Effector memory CD8-positive, alpha-beta T cell (primary cell): ENCODE data around the gene GAN.
"Not testable (repeated sequence)": the region's sequence is repeated elsewhere in the genome, so short reads cannot be mapped to it uniquely, and the experiment has no call there.

Experiments used
- ATAC-seq: fragments of 150-1000 bp; cut with Tn5 transposase; replicated peaks from 2 replicates; pipeline ENCODE4 v1.10.0; 2021; ENCODE audit warnings: mild to moderate bottlenecking, moderate library complexity
- DNase-seq, 3 experiments: peaks; one replicate each; pipeline ENCODE4 v3.0.0; 2021
- H3K27ac Mint-ChIP-seq, 2 donors: one replicate each; pipeline ENCODE4 v1.8.0; 2022; ENCODE audit warnings: mild to moderate bottlenecking in 2 of 2, mixed read lengths in 2 of 2, moderate library complexity in 2 of 2
- H3K27me3 Mint-ChIP-seq, 2 donors: one replicate each; pipeline ENCODE4 v1.8.0; 2022; ENCODE audit warnings: mixed read lengths in 2 of 2
- H3K36me3 Mint-ChIP-seq: one replicate; pipeline ENCODE4 v1.8.0; 2022; ENCODE audit warnings: mild to moderate bottlenecking, moderate library complexity, mixed read lengths; ENCODE audit not compliant: insufficient read depth
- H3K4me1 Mint-ChIP-seq, 2 donors: one replicate each; pipeline ENCODE4 v1.8.0; 2022; ENCODE audit warnings: low read depth in 2 of 2, mixed read lengths in 2 of 2
- H3K4me3 Mint-ChIP-seq, 2 donors: one replicate each; pipeline ENCODE4 v1.8.0; 2022; ENCODE audit warnings: mild to moderate bottlenecking in 2 of 2, mixed read lengths in 2 of 2, moderate library complexity in 2 of 2
- H3K9me3 Mint-ChIP-seq, 2 donors: one replicate each; pipeline ENCODE4 v1.8.0; 2022; ENCODE audit warnings: mixed read lengths in 2 of 2

The GAN gene

GRCh38 chr16:81401035-81401950 lies 86.5 kb downstream of the GAN start:
- DNase-seq, result no peak
- no peaks in the 10 kb centered on the region for H3K9me3 Mint-ChIP-seq
- no peak for ATAC-seq
- H3K27me3 Mint-ChIP-seq, result no peaks in the 10 kb centered on the region
- H3K4me1 Mint-ChIP-seq, result peaks cover 0 to 2% of the 10 kb centered on the region in 2 donors
- H3K36me3 Mint-ChIP-seq, result no peaks in the 10 kb centered on the region
- H3K4me3 Mint-ChIP-seq, result no peak overlapping the region
- no peak overlapping the region for H3K27ac Mint-ChIP-seq

GRCh38 chr16:81403208-81403600 lies 88.4 kb downstream of the GAN start:
- Mint-ChIP-seq H3K9me3 (no peaks in the 10 kb centered on the region), H3K36me3 (no peaks in the 10 kb centered on the region), H3K4me1 (peaks cover 0 to 2% of the 10 kb centered on the region in 2 donors), H3K27ac (peak overlapping the region; percentile 32 to 67), H3K4me3 (peak overlapping the region; percentile 33 to 36), H3K27me3 (peaks cover 0 to 2% of the 10 kb centered on the region in 2 donors)
- no peak for DNase-seq
- ATAC-seq, result no peak

GRCh38 chr16:81403601-81404391 lies 89.0 kb downstream of the GAN start:
- Mint-ChIP-seq H3K9me3 (no peaks in the 10 kb centered on the region), H3K4me3 (peak overlapping the region; percentile 25 to 33), H3K27ac (peak overlapping the region; percentile 32 to 67), H3K4me1 (peaks cover 0 to 4% of the 10 kb centered on the region in 2 donors), H3K27me3 (peaks cover 0 to 8% of the 10 kb centered on the region in 2 donors), H3K36me3 (no peaks in the 10 kb centered on the region)
- DNase-seq, result peak; percentile 83 to 84 (median 84)
- peak; percentile 96 for ATAC-seq

DNA sequence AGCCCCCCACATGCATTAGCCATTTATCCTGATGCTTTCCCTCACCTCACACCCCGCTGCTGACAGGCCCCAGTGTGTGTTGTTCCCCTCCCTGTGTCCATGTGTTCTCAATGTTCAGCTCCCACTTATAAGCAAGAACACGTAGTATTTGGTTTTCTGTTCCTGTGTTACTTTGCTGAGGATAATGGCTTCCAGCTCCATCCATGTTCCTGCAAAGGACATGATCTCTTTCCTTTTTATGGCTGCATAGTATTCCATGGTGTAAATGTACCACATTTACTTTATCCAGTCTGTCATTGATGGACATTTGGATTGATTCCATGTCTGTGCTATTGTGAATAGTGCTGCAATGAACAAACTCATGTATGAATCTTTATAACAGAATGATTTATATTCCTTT lies 90.2 kb downstream of the GAN start:
- DNase-seq, H3K4me3 Mint-ChIP-seq, ATAC-seq, H3K4me1 Mint-ChIP-seq, H3K9me3 Mint-ChIP-seq, H3K36me3 Mint-ChIP-seq: not testable (repeated sequence)
- Mint-ChIP-seq H3K27ac (peak overlapping the region; percentile 26 to 74), H3K27me3 (peaks cover 0 to 14% of the 10 kb centered on the region in 2 donors)

- Mint-ChIP-seq H3K27me3 (peaks cover 0 to 14% of the 10 kb centered on the region in 2 donors), H3K27ac (no peak overlapping the region), H3K4me3 (no peak overlapping the region), H3K9me3 (no peaks in the 10 kb centered on the region), H3K36me3 (no peaks in the 10 kb centered on the region), H3K4me1 (peaks cover 0 to 4% of the 10 kb centered on the region in 2 donors)
- ATAC-seq (no peak), DNase-seq (no peak)
Observed at GRCh38 chr16:81405702-81406113, 90.9 kb downstream of the GAN start.

DNA sequence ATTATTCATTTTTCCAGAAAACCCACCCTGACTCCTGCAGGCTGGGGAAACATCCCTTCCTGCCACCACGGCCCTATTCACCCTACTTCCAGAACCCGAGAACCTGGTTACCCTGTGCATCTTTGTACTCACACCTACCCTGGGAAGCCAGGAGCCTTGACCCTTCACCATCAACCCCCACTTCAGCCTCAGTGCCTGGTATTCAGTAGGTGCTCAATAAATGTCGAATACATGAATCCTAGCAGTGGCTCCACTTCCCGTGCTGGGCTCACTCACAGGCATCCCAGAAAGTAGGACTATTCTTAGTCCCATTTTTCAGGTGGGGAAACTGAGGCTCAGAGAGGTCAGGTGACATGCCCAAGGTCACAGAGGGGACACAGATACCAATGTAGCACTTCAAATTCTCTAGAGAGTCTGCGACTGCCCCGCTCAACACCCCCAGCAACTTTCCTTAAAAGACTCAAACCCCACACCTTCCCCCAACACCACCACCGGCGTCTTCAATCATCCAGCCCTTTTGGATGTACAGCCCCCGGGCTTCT lies 93.7 kb downstream of the GAN start:
- no peak overlapping the region for H3K4me3 Mint-ChIP-seq
- H3K9me3 Mint-ChIP-seq, result no peaks in the 10 kb centered on the region
- DNase-seq (no peak), ATAC-seq (no peak)
- H3K36me3 Mint-ChIP-seq, result no peaks in the 10 kb centered on the region
- H3K27ac Mint-ChIP-seq, result no peak overlapping the region
- H3K4me1 Mint-ChIP-seq, result peaks cover 0 to 3% of the 10 kb centered on the region in 2 donors
- peaks cover 0 to 14% of the 10 kb centered on the region in 2 donors for H3K27me3 Mint-ChIP-seq

- H3K9me3 Mint-ChIP-seq, result no peaks in the 10 kb centered on the region
- ATAC-seq (no peak), DNase-seq (no peak)
- no peaks in the 10 kb centered on the region for H3K36me3 Mint-ChIP-seq
- peaks cover 0 to 14% of the 10 kb centered on the region in 2 donors for H3K27me3 Mint-ChIP-seq
- no peak overlapping the region for H3K4me3 Mint-ChIP-seq
- H3K27ac Mint-ChIP-seq, result no peak overlapping the region
- peaks cover 0 to 2% of the 10 kb centered on the region in 2 donors for H3K4me1 Mint-ChIP-seq
Observed at GRCh38 chr16:81409016-81409556, 94.3 kb downstream of the GAN start.

DNA sequence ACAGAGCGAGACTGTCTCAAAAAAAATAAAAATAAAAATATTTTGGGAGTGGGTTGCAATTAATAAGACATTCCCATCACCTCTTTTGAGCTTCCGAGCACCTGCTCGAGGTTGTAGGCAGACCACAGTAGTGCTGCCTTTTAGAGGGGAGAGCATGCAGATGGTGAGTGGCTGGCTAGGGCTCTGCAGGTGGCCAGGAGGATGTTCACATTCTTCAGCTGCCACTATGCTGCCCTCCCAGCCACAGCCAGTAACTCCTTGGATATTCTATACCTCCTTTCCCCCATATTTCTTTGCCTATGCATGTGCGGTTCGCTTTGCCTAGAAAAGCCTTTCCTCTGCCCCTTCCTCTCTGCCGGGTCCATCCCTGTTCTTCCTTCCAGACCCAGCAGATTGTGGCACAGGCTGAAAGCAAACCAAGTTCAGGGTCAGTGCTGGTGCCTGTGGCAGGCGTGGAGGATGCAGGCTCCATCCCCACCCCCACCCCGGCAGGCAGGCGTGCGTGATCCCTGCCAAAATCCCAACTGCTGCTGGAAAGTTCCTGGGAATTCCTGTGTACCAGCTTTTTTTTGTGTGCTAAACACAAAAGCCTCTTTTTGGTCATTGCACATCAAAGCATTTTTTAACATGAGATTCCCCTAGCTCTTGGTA lies 96.0 kb downstream of the GAN start:
- H3K36me3 Mint-ChIP-seq, result no peaks in the 10 kb centered on the region
- ATAC-seq, result no peak
- DNase-seq, result no peak
- no peaks in the 10 kb centered on the region for H3K9me3 Mint-ChIP-seq
- H3K4me1 Mint-ChIP-seq, result peaks cover 0 to 4% of the 10 kb centered on the region in 2 donors
- peaks cover 0 to 14% of the 10 kb centered on the region in 2 donors for H3K27me3 Mint-ChIP-seq
- H3K4me3 Mint-ChIP-seq, result no peak overlapping the region
- H3K27ac Mint-ChIP-seq, result no peak overlapping the region

DNA sequence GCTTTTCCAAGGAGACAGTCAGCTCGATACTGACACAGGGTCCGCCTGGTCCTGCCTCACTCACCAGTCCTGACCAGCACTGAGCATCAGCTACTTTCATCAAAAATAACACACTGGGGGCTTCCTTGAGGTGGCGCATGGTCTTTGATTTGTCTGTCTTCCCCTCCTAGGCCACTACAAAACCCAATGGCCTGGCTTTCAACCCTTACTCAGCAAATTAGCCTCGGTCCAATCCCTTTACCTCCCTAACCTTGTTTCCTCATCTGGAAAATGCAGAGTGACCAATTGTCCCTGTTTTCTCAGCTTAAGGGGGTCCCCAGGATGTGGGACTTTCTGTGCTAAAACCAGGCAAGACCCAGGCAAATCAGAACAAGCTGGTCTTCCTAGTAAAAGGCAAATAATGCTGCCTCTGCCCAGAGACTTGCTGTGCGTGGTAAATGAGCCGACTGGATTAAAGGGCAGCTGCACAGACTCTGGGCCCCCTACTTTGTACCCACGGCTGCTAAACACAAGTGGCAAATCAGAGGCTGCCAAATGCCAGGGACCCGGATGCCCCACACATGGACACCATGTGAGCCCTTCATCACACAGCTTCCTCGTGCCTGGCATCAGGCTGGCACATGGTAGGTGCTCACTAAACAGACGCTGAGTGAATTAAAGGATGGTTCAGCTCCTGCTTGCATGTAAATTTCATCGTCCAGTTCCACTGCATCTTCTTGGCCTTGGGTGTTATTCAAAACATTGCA lies 98.7 kb downstream of the GAN start:
- peaks cover 0 to 3% of the 10 kb centered on the region in 2 donors for H3K4me1 Mint-ChIP-seq
- no peaks in the 10 kb centered on the region for H3K9me3 Mint-ChIP-seq
- H3K27ac Mint-ChIP-seq, result no peak overlapping the region
- H3K4me3 Mint-ChIP-seq, result no peak overlapping the region
- ATAC-seq (no peak), DNase-seq (no peak)
- H3K36me3 Mint-ChIP-seq, result no peaks in the 10 kb centered on the region
- peaks cover 0 to 10% of the 10 kb centered on the region in 2 donors for H3K27me3 Mint-ChIP-seq

- DNase-seq (no peak), ATAC-seq (no peak)
- H3K9me3 Mint-ChIP-seq, result no peaks in the 10 kb centered on the region
- H3K4me3 Mint-ChIP-seq, result no peak overlapping the region
- H3K4me1 Mint-ChIP-seq, result peaks cover 0 to 2% of the 10 kb centered on the region in 2 donors
- no peaks in the 10 kb centered on the region for H3K36me3 Mint-ChIP-seq
- H3K27me3 Mint-ChIP-seq, result no peaks in the 10 kb centered on the region
- peak overlapping the region in 1 of 2 donors; percentile 38 for H3K27ac Mint-ChIP-seq
Observed at GRCh38 chr16:81415751-81416150, 101.0 kb downstream of the GAN start.

GRCh38 chr16:81416749-81417148 lies 102.0 kb downstream of the GAN start:
- H3K27me3 Mint-ChIP-seq, result no peaks in the 10 kb centered on the region

GRCh38 chr16:81417210-81417609 lies 102.4 kb downstream of the GAN start:
- Mint-ChIP-seq H3K36me3 (no peaks in the 10 kb centered on the region), H3K4me1 (peaks cover 0 to 2% of the 10 kb centered on the region in 2 donors), H3K27me3 (no peaks in the 10 kb centered on the region), H3K27ac (no peak overlapping the region), H3K4me3 (no peak overlapping the region), H3K9me3 (no peaks in the 10 kb centered on the region)
- DNase-seq, result no peak
- ATAC-seq, result no peak

More at GRCh38 chr16:81416749-81417148, 102.0 kb downstream of the GAN start:
- DNase-seq, result no peak
- H3K9me3 Mint-ChIP-seq, result no peaks in the 10 kb centered on the region
- no peak overlapping the region for H3K4me3 Mint-ChIP-seq
- no peak for ATAC-seq
- H3K4me1 Mint-ChIP-seq, result peaks cover 0 to 2% of the 10 kb centered on the region in 2 donors
- no peak overlapping the region for H3K27ac Mint-ChIP-seq
- no peaks in the 10 kb centered on the region for H3K36me3 Mint-ChIP-seq
